Retina (tissue), 1 donor: ENCODE measurements around the gene ZFR2.
"Not testable (repeated sequence)": the region's sequence is repeated elsewhere in the genome, so short reads cannot be mapped to it uniquely, and the experiment has no call there.

ENCODE experiments used
- DNase-seq: peaks from one replicate; pipeline ENCODE4 v3.0.0-alpha.2; 2016

ZFR2 gene

GRCh38 chr19:3868770-3869456 lies at the start of gene ZFR2:
ZFR2 (minus strand) TSS chr19:3869038; CDS start chr19:3869017, 21 bp downstream.
- DNase-seq, result peak; percentile 48

- no peak for DNase-seq
These were observed 47.2 kb upstream of the ZFR2 start for GRCh38 chr19:3916033-3916432.

- no peak for DNase-seq
These were observed 45.4 kb upstream of the ZFR2 start for GRCh38 chr19:3914199-3914598.

GRCh38 chr19:3910105-3910504 lies 41.3 kb upstream of the ZFR2 start:
- no peak for DNase-seq

- no peak for DNase-seq
These were observed 39.6 kb upstream of the ZFR2 start for GRCh38 chr19:3908266-3909054.

GRCh38 chr19:3907626-3908265 lies 38.9 kb upstream of the ZFR2 start:
- DNase-seq, result no peak

- no peak for DNase-seq
These were observed 35.4 kb upstream of the ZFR2 start for GRCh38 chr19:3904233-3904632.

GRCh38 chr19:3902317-3902973 lies 33.6 kb upstream of the ZFR2 start:
- no peak for DNase-seq

- no peak for DNase-seq
These were observed 30.9 kb upstream of the ZFR2 start for GRCh38 chr19:3899531-3900294.

GRCh38 chr19:3898426-3898825 lies 29.6 kb upstream of the ZFR2 start:
- DNase-seq, result no peak

GRCh38 chr19:3897936-3898335 lies 29.1 kb upstream of the ZFR2 start:
- no peak for DNase-seq

- no peak for DNase-seq
These were observed 26.9 kb upstream of the ZFR2 start for GRCh38 chr19:3895788-3896187.

- DNase-seq, result not testable (repeated sequence)
These were observed 26.1 kb upstream of the ZFR2 start for GRCh38 chr19:3894959-3895358.

GRCh38 chr19:3893509-3894179 lies 24.8 kb upstream of the ZFR2 start:
- no peak for DNase-seq

GRCh38 chr19:3890591-3890990 lies 21.8 kb upstream of the ZFR2 start:
- no peak for DNase-seq

GRCh38 chr19:3882041-3882384 lies 13.2 kb upstream of the ZFR2 start:
- DNase-seq, result no peak

GRCh38 chr19:3881272-3882040 lies 12.6 kb upstream of the ZFR2 start:
- peak; percentile 63 for DNase-seq

GRCh38 chr19:3880471-3881271 lies 11.8 kb upstream of the ZFR2 start, which contains the start of gene ATCAY:
ATCAY (plus strand) TSS chr19:3880685; CDS start chr19:3885768, 5,083 bp downstream.
- peak; percentile 88 for DNase-seq

- DNase-seq, result no peak
These were observed 10.8 kb upstream of the ZFR2 start for GRCh38 chr19:3879656-3880055.

- DNase-seq, result not testable (repeated sequence)
These were observed 5.9 kb upstream of the ZFR2 start for GRCh38 chr19:3874695-3875094.
